HG02571 (cell line): Measurements from ENCODE around the gene TYRO3.
"Not testable (repeated sequence)": the region's sequence is repeated elsewhere in the genome, so short reads cannot be mapped to it uniquely, and the experiment has no call there.

ENCODE experiments used
- ATAC-seq: cut with Tn5 transposase; IDR thresholded peaks from one replicate; pipeline ENCODE4 v1.9.1; 2021; ENCODE audit warnings: mild to moderate bottlenecking, moderate library complexity; ENCODE audit not compliant: unreplicated experiment

TYRO3 gene

GRCh38 chr15:41553731-41554130 lies 5.3 kb upstream of the TYRO3 start:
- ATAC-seq = no peak

GRCh38 chr15:41554343-41554742 lies 4.7 kb upstream of the TYRO3 start:
- no peak for ATAC-seq

- ATAC-seq = no peak
These were observed 4.1 kb upstream of the TYRO3 start for GRCh38 chr15:41554915-41555314.

- ATAC-seq = no peak
These were observed 2.3 kb upstream of the TYRO3 start for GRCh38 chr15:41556677-41557076.

- no peak for ATAC-seq
These were observed 1.2 kb upstream of the TYRO3 start for GRCh38 chr15:41557673-41558399.

GRCh38 chr15:41559239-41559782 lies 299 bp downstream of the TYRO3 start:
- ATAC-seq = no peak

- no peak for ATAC-seq
These were observed 1.5 kb downstream of the TYRO3 start for GRCh38 chr15:41560572-41560874.

- ATAC-seq = no peak
These were observed 2.2 kb downstream of the TYRO3 start for GRCh38 chr15:41561104-41561776.

- no peak for ATAC-seq
These were observed 2.7 kb downstream of the TYRO3 start for GRCh38 chr15:41561777-41562145.

- no peak for ATAC-seq
These were observed 3.2 kb downstream of the TYRO3 start for GRCh38 chr15:41562244-41562643.

- ATAC-seq = no peak
These were observed 3.8 kb downstream of the TYRO3 start for GRCh38 chr15:41562784-41563198.

- ATAC-seq = no peak
These were observed 5.4 kb downstream of the TYRO3 start for GRCh38 chr15:41564286-41564959.

- no peak for ATAC-seq
These were observed 6.0 kb downstream of the TYRO3 start for GRCh38 chr15:41564960-41565502.

GRCh38 chr15:41565702-41566101 lies 6.7 kb downstream of the TYRO3 start:
- ATAC-seq = no peak

- no peak for ATAC-seq
These were observed 7.3 kb downstream of the TYRO3 start for GRCh38 chr15:41566121-41566885.

GRCh38 chr15:41567261-41567660 lies 8.2 kb downstream of the TYRO3 start:
- ATAC-seq = no peak

GRCh38 chr15:41567862-41568261 lies 8.8 kb downstream of the TYRO3 start:
- ATAC-seq = no peak

- no peak for ATAC-seq
These were observed 9.5 kb downstream of the TYRO3 start for GRCh38 chr15:41568350-41569017.

- ATAC-seq = not testable (repeated sequence)
These were observed 10.2 kb downstream of the TYRO3 start for GRCh38 chr15:41569232-41569631.

- ATAC-seq = no peak
These were observed 11.8 kb downstream of the TYRO3 start for GRCh38 chr15:41570764-41571163.
